ENCODE results near the gene BBIP1.

BBIP1 gene

GRCh38 chr10:110918643-110919348 lies at the start of gene BBIP1:
Gene BBIP1 (minus strand): TSS chr10:110919180. CDS start chr10:110918157, 1,023 bp downstream.
- peak within 1 kb of the TSS; percentile 91 for H3K4me3 ChIP-seq (ENCODE audit: control insufficient read depth, low read depth, low read length)
- no peak for TF ChIP-seq CTCF (conservative IDR thresholded peaks at IDR 0.05; ENCODE audit: control insufficient read depth, insufficient read depth, low read depth, low read length)
- peak; percentile 100 for DNase-seq (ENCODE audit: low read depth)

- no peak for DNase-seq (ENCODE audit: low read depth)
- TF ChIP-seq CTCF (conservative IDR thresholded peaks at IDR 0.05; ENCODE audit: control insufficient read depth, insufficient read depth, low read depth, low read length), result no peak
Measured at GRCh38 chr10:110967645-110968044, 48.7 kb upstream of the BBIP1 start.

GRCh38 chr10:110967009-110967630 lies 48.1 kb upstream of the BBIP1 start:
- DNase-seq (ENCODE audit: low read depth), result no peak
- no peak for TF ChIP-seq CTCF (conservative IDR thresholded peaks at IDR 0.05; ENCODE audit: control insufficient read depth, insufficient read depth, low read depth, low read length)
- no peak overlapping the region for H3K4me3 ChIP-seq (ENCODE audit: control insufficient read depth, low read depth, low read length)

More at GRCh38 chr10:110967645-110968044, 48.7 kb upstream of the BBIP1 start:
- H3K4me3 ChIP-seq (ENCODE audit: control insufficient read depth, low read depth, low read length), result no peak overlapping the region

- TF ChIP-seq CTCF (conservative IDR thresholded peaks at IDR 0.05; ENCODE audit: control insufficient read depth, insufficient read depth, low read depth, low read length), result no peak
- DNase-seq (ENCODE audit: low read depth), result no peak
Measured at GRCh38 chr10:110966146-110966545, 47.2 kb upstream of the BBIP1 start.

GRCh38 chr10:110965216-110965615 lies 46.2 kb upstream of the BBIP1 start:
- H3K4me3 ChIP-seq (ENCODE audit: control insufficient read depth, low read depth, low read length), result no peak overlapping the region
- TF ChIP-seq CTCF (conservative IDR thresholded peaks at IDR 0.05; ENCODE audit: control insufficient read depth, insufficient read depth, low read depth, low read length), result no peak
- DNase-seq (ENCODE audit: low read depth), result no peak

More at GRCh38 chr10:110966146-110966545, 47.2 kb upstream of the BBIP1 start:
- H3K4me3 ChIP-seq (ENCODE audit: control insufficient read depth, low read depth, low read length), result no peak overlapping the region

- TF ChIP-seq CTCF (conservative IDR thresholded peaks at IDR 0.05; ENCODE audit: control insufficient read depth, insufficient read depth, low read depth, low read length), result no peak
- no peak for DNase-seq (ENCODE audit: low read depth)
- no peak overlapping the region for H3K4me3 ChIP-seq (ENCODE audit: control insufficient read depth, low read depth, low read length)
Measured at GRCh38 chr10:110964681-110965080, 45.7 kb upstream of the BBIP1 start.

All from fibroblast of mammary gland (primary cell).